Dedifferentiated amniotic fluid mesenchymal stem cell (primary cell): ENCODE measurements around the gene ATG5.

ENCODE experiments used
- DNase-seq: peaks from one replicate; pipeline ENCODE4 v3.0.0-alpha.2; 2016; ENCODE audit errors: extremely low spot score

Gene ATG5

GRCh38 chr6:106325336-106326178, at the start of gene ATG5:
Gene ATG5, minus strand, starts transcription at chr6:106325760. Its CDS starts 9,552 bp downstream, at chr6:106316208.
- peak; percentile 97 for DNase-seq

DNA sequence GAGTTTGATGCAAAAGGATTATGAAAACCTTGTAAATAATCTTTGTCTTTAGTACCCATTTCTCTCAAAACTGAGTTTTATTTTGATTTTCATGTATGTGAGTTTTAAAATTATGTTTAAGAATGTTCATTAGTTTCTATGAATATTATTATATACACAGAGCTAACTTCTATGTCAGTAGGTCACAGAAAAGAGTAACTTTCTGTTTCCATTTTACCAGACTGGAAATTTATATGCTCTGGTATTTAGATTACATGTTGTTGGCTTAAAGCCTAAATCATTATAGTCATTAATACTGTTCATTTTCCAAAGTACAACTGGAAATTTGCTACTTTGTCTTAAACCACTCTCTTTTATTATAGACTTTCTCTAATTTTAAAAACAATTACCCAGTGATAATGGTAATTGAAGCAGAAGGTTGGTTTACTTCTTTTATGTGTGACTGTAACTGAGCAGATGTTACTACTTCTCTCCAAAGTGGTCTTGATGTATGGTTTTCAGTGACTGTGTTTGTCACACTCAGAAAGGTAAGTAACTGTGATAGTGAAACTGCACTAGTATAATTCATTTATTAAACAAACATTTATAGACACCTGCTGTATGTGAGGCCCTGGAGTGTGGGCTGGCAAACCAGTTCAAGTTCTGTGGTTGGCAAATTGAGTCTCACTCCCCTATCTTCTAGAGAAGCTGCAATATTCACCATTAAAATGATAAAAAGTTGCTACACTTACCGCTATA, 48.1 kb upstream of the ATG5 start:
- DNase-seq: no peak

DNA sequence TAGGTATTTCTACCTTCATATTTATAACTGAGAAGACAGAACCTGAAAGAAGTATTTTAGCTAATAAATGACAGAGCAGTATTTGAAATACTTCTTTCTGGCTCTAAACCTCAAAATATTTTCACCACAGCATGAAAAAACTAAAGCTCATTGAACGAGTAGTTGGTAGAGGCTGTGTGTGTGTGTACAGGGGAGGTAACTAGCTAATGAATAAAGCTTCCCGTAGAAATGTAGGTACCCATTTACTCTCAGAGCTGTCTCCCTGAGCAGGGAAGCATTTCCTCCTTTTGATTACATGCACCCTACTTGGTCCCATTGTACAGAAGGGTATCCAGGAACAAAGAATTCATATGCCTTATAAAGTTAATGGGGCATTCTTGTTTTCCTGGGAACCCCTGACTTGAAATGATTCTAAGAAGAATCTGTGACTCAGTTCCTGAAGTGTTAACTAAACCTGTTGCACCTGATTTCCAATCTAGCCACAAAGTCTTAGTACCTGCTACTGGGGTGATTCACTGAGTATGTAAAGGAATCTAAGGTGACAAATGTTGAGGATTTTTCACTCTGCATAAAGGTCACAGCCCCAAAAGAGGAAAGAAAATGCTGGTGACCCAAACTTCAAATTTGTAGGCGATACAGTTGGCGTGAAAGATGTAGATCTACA, 47.4 kb upstream of the ATG5 start:
- DNase-seq: no peak

DNA sequence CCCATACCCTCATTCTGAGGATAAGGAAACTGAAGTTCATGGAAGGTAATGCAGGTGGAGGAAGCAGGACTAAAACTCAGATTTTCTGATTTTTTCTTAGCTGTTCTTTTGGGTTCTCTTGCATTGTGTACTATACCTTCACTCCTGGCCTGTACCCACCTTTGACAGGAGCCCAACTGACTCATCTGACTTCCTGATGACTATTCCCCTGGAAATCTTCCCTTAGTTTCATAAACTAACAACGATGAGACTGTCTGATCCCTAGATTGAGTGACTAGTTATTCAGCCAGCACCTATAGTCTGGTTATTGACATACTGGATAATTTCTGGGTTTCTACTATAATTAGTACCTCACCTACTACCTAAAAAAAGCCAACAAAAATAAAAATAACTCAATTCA, 45.1 kb upstream of the ATG5 start:
- DNase-seq: no peak

- no peak for DNase-seq
These were observed 44.2 kb upstream of the ATG5 start for GRCh38 chr6:106369739-106370138.

DNA sequence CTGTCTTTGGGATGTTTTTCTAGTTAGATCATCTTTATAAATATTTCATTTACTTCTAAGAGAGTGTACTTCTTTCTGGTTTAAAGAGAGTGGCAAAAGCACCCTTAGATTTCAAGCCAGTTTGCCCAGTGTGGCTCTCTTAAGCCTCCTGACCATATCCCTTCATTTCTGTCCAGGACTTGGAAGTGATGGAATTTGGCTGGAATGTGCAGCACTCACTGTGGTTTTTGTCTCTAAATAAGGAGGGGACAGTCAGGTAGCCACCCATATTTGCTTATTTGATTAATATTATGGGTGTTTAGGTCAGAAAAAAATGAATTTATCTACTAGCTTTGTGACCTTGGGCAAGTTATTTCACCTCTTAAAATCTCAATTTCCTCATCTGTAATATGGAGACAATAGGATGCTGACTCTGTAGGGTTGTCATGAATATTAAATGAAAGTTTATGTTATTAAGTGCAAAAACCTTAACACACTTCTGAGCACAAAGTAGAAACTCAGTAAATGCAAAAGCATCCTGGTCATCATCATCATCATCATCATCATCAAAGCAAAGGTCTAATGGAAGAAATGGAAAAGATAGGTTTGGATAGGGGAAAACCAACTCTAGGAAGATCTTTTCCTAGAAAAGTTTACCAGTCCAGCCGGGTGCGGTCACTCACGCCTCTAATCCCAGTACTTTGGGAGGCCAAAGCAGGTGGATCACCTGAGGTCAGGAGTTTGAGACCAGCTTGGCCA, 38.0 kb upstream of the ATG5 start:
- no peak for DNase-seq

DNA sequence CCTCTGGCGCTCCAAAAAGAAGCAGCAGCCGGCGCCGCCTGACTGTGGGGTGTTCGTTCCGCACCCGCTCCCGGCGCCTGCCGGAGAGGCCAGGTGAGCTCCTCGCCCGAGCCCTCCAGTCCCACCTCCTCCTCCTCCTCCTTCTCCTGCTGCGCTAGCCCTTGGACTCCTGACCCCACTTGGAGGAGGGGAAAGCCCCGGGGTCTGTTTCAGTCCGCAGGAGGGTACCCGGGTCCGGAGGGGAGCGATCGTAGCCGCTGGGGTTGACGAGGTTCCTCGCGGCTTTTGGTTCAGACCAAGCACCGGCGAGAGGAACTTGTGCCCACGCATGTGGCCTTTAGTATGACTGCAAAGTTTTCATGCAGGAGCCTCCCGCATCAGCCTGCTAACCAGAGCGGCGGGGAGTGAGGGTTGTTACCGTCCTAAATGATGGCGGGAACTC, 35.5 kb upstream of the ATG5 start:
- DNase-seq: no peak

DNA sequence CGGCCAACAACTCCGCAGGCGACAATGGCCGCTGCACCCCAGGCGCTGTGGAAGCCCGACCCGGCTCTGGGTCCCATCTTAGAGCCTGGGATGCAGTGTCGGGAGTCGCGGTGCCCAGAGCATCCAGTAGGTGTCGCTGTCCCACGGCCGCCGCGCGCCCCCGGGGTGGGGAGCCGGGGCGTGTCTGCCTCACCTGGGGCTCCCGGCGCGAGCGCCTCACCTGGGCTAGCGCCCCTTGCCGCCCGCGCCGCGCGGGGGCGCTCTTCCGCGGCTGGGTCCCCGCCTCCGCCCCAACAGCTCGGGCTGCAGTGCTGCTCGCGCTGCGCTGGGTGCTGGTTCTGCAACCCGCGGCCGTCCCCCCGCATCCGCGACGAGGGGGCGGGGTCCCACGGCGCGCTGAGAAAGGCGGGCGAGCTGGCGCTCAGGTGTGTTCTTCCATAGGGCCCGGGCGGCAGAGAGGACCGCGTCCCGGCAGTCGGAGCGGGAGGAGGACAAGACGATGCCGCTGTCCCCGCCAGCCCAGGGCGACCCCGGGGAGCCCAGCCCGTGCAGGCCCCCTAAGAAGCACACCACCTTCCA, 34.9 kb upstream of the ATG5 start, which contains the start of gene CRYBG1:
Gene CRYBG1 (plus strand): TSS at position 308 of the 579 bp plus-strand sequence. CDS start 192 bp downstream, at position 500.
- DNase-seq: no peak

- no peak for DNase-seq
These were observed 34.4 kb upstream of the ATG5 start for GRCh38 chr6:106359959-106360409.

GRCh38 chr6:106356378-106356777, 30.8 kb upstream of the ATG5 start:
- DNase-seq: no peak

- no peak for DNase-seq
These were observed 21.7 kb upstream of the ATG5 start for GRCh38 chr6:106347219-106347618.

DNA sequence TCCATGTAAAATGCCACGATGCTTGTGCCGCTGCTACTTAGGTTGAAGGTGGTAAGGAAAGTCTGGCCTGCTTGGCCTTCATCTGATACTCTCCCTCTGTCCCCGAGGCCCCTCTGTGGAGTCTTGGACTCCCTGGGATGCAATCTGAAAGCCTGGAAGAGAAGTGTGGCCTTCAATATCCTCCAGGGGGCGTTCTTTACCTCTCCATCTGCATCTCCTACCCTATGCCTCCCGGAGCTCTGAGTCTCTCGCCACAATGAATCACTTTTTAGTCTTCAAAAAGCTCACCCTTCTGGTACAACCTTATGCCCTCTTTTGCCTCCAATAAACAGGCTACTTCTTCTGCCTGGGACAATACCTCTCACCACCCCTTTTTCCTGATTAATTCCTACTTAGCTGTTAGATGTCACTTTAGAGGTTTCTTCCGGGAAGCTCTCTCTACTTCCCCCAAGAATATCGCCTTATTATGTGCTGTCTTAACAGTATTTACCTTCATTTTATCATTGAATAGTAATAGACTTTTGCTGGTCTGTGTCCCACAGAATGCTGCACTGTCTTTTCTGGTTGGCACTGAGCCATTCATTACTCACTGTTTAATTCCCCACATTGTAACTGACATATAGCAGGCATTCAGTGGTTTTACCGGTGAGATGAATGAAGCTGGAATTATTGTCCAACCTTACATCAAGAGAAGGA, 13.9 kb upstream of the ATG5 start:
- peak; percentile 64 for DNase-seq

GRCh38 chr6:106334646-106335448, 9.3 kb upstream of the ATG5 start:
- peak; percentile 56 for DNase-seq

DNA sequence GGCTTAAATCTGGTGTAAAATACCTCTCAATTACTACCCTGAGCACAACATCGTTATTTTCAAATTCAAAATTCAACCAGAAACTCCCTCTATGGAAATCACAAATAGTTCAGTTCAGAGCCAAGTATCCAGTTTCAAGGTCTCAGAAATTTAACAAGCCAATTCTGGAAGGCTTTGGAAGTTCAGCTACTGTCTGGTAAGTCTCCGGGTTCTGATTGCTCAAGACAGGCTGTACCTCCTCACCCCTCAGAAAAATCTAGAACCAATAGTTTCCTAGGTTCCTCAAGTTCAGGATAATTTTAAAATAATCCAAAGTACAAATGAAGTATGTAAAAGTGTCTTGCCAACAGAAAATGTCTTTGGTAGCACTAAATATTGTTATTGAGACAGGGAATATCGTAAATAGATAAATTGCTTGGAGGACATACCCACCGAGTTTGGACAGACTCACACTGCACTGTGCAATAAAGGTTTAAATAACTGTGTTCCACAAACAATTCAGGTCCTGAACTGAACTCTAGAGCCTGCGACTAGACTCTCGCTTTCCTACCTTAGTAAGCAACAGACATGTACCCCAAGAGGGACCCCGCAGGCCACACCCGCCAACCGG, 729 bp downstream of the ATG5 start:
- DNase-seq: peak; percentile 31

- DNase-seq: no peak
These were observed 3.6 kb downstream of the ATG5 start for GRCh38 chr6:106321940-106322339.

DNA sequence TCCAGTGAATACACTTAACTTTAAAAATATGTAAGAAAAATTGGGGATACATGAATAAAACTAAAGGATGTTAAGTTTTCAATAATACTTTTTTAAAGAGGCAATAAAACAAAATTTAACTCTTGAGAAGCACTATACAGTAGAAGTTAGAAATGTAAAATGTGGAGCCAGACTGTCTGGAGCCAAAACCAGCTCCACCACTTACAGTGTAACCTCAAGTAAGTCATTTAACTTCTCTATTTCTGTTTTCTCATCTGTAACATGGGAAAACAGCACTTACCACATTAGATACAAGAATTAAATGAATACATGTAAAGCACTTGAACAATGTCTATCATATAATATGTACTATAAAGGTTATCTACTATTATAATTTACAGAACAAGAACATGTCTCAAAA, 6.7 kb downstream of the ATG5 start:
- DNase-seq: no peak

GRCh38 chr6:106318061-106318460, 7.5 kb downstream of the ATG5 start:
- no peak for DNase-seq

DNA sequence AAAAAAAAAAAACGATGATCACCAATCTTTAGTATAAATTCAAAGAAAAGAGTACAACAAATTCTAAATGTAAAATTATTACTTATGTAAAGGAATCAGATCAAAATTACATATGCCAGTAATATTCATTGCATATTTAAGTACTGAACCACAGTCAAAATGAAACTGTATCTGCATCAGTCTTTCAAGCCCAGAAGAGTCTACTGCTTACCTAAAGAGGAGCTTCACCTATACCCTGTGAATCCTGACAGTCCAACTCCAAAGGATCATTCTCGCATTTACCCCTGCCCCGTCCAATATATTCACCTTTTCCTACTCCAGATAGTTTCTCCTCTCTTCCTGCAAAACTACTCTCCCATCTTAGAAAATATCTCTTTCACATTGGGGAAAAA, 9.2 kb downstream of the ATG5 start:
- DNase-seq: no peak

- DNase-seq: no peak
These were observed 9.7 kb downstream of the ATG5 start for GRCh38 chr6:106315765-106316374.
